GM20000 (cell line): ENCODE measurements around the gene KRTAP9-8.
"Not testable (repeated sequence)": the region's sequence is repeated elsewhere in the genome, so short reads cannot be mapped to it uniquely, and the experiment has no call there.

Source experiments
- DNase-seq: peaks from one replicate; pipeline ENCODE4 v3.0.0; 2012; ENCODE audit warnings: low spot score
- TF ChIP-seq, protein P1 (sequence below): IDR thresholded peaks from 2 replicates; pipeline ENCODE4 v1.5.1; 2012; ENCODE audit warnings: mild to moderate bottlenecking, control low read depth; ENCODE audit errors: extremely low read depth, missing control alignments

KRTAP9-8 gene

DNA sequence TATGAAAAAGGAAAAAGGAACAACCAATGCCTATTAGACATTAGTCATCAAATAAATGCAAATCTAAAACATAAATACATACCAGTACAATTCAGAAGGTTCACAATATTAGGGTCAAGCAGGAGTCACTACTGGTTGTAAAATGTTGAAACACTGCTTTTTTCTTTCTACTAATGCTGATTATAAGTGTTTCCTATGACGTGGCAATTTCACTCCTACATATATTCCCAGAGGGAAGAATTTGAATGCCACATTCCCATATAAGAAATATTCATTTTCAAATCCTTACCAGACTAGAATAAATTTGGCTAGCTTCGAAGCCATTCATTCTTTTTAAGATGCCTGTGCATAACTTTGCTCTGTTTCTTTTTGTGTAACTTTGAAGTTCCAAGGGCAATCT is 14.0 kb upstream of the KRTAP9-8 start:
- TF ChIP-seq, protein P1, sequence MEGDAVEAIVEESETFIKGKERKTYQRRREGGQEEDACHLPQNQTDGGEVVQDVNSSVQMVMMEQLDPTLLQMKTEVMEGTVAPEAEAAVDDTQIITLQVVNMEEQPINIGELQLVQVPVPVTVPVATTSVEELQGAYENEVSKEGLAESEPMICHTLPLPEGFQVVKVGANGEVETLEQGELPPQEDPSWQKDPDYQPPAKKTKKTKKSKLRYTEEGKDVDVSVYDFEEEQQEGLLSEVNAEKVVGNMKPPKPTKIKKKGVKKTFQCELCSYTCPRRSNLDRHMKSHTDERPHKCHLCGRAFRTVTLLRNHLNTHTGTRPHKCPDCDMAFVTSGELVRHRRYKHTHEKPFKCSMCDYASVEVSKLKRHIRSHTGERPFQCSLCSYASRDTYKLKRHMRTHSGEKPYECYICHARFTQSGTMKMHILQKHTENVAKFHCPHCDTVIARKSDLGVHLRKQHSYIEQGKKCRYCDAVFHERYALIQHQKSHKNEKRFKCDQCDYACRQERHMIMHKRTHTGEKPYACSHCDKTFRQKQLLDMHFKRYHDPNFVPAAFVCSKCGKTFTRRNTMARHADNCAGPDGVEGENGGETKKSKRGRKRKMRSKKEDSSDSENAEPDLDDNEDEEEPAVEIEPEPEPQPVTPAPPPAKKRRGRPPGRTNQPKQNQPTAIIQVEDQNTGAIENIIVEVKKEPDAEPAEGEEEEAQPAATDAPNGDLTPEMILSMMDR: no peak
- DNase-seq: no peak

DNA sequence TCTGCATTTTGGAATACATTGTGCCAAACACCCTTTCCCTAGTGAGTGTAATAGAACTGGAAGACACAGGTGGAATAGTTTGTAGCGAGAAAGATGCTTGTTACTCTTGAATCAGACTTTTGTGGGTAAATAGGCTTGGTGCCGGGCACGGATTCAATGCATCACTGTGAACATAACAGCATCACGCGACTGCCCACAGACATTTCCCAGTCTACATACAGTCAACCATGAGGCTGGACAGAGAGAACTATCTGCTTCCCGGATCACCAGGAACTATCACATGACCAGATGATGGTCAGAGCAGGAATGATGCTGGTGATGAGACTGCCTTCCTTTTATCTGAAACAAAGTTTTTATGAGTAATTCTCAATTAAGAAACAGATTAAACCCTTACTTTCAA is 11.7 kb upstream of the KRTAP9-8 start:
- TF ChIP-seq, protein P1: no peak
- no peak for DNase-seq

DNA sequence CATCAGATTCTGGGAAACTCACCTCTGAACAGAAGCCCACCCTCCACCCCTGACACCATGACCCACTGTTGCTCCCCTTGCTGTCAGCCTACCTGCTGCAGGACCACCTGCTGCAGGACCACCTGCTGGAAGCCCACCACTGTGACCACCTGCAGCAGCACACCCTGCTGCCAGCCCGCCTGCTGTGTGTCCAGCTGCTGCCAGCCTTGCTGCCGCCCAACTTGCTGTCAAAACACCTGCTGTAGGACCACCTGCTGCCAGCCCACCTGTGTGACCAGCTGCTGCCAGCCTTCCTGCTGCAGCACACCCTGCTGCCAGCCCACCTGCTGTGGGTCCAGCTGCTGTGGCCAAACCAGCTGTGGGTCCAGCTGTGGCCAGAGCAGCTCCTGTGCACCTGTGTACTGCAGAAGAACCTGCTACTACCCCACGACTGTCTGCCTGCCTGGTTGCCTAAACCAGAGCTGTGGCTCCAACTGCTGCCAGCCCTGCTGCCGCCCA is 11.2 kb upstream of the KRTAP9-8 start, which contains the start of gene KRTAP9-2:
KRTAP9-2 (plus strand) TSS at position 51 of the 498 bp plus-strand sequence; CDS start at position 58, 7 bp downstream.
- DNase-seq: not testable (repeated sequence)

DNA sequence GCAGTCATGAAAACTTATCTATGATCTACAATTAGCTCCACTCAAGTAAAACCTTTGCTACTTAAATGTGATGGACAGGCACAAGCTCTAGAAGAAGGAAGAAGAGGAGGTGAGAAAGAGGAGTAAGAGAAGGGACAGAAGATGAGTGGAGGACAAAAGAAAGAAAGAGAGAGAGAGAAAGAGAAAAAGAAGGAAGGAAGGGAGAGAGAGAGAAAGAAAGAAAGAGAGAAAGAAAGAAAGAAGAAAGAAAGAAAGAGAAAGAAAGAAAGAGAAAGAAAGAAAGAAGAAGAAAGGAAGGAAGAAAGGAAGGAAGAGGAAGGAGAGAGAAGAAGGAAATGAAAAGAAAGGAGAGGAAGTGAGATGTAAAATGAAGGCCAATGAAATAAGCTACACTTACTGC is 7.7 kb upstream of the KRTAP9-8 start:
- no peak for DNase-seq
- TF ChIP-seq, protein P1: no peak

DNA sequence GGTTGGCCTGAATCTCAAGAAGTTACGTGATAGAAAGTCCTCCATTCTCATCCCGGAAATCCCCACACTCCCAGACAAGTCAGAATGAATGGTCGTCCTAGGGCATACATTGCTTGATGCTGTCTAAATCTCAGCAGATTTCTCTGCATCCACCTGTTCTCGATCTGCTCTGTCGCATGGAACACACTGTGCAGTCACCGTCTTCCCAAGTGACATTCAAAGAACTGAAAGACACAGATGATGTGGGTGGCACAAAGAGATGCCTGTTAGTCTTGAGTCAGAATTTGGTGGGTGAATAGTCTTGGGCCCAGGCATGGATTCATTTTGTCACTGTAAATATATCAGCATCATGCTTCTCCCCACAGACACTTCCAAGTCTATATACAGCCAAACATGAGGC is 6.1 kb upstream of the KRTAP9-8 start:
- TF ChIP-seq, protein P1: no peak
- no peak for DNase-seq

DNA sequence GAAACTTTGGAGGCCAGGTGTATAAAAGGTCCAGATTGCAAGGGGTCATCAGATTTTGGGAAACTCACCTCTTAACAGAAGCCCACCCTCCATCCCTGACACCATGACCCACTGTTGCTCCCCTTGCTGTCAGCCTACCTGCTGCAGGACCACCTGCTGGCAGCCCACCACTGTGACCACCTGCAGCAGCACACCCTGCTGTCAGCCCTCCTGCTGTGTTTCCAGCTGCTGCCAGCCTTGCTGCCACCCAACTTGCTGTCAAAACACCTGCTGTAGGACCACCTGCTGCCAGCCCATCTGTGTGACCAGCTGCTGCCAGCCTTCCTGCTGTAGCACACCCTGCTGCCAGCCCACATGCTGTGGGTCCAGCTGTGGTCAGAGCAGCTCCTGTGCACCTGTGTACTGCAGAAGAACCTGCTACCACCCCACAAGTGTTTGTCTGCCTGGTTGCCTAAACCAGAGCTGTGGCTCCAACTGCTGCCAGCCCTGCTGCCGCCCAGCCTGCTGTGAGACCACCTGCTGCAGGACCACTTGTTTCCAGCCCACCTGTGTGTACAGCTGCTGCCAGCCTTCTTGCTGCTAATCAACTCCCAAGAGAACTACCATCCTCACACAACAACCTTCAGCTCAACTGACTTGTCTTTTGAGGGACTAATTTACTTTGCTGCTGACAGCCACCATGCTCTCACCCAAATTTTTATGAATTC is 5.2 kb upstream of the KRTAP9-8 start, which contains the start of gene KRTAP9-3:
KRTAP9-3 (plus strand) TSS at position 51 of the 707 bp plus-strand sequence; CDS start at position 104, 53 bp downstream.
- not testable (repeated sequence) for DNase-seq

DNA sequence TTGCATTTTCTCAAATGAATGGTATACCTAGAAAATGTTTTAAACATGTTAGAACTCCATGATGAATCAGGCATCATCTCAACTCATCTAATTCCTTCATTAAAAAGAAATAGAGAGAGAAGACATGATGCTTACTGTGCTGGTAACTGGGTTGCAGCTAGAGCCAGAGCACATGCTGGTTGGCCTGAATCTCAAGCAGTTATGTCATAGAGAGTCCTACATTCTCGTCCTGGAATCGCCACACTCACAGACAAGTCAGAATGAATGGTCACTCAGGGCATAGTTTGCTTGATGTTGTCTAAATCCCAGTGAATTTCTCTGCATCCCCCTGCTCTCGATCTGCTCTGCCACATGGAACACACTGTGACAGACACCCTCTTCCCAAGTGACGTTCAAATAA is 683 bp upstream of the KRTAP9-8 start:
- DNase-seq: not testable (repeated sequence)

DNA sequence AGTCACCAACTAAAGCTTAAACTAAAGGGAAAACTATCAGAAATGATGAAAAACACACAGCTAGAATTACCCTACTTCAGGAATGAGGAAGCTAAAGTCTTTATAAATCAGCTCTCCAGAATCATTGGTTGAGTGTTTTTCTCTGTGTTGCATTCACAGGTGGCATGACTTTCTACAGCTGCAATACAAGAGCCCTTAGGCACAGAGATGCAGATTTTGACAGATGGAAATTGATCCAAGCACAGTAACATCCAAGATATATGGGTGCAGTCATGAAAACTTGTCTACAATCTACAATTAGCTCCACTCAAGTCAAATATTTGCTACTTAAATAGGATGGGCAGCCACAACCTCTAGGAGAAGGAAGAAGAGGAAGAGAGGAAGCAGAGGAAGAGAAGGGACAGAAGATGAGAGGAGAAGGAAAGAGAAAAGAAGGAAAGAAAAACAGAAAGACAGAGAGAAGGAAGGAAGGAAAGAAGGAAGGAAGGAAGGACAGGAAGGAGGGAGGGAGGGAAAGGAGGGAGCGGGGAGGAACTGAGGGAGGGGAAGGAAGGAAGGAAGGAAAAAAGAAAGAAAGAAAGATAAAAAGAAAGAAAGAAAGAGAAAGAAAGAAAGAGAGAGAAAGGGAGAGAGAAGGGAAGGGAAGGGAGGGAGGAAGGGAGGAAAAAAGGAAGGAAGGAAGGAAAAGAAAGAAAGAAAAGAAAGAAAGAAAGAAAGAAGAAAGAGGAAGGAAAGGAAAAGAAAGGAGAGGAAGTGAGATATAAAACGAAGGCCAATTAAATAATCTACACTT is 9.4 kb downstream of the KRTAP9-8 start:
- not testable (repeated sequence) for DNase-seq

DNA sequence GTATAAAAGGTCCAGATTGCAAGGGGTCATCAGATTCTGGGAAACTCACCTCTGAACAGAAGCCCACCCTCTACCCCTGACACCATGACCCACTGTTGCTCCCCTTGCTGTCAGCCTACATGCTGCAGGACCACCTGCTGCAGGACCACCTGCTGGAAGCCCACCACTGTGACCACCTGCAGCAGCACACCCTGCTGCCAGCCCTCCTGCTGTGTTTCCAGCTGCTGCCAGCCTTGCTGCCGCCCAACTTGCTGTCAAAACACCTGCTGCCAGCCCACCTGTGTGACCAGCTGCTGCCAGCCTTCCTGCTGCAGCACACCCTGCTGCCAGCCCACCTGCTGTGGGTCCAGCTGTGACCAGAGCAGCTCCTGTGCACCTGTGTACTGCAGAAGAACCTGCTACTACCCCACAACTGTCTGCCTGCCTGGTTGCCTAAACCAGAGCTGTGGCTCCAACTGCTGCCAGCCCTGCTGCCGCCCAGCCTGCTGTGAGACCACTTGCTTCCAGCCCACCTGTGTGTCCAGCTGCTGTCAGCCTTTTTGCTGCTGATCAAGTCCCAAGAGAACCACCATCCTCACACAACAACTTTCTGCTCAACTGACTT is 11.9 kb downstream of the KRTAP9-8 start, which contains the start of gene KRTAP9-4:
KRTAP9-4 (plus strand) TSS at position 51 of the 604 bp plus-strand sequence; CDS start at position 85, 34 bp downstream.
- DNase-seq: not testable (repeated sequence)

DNA sequence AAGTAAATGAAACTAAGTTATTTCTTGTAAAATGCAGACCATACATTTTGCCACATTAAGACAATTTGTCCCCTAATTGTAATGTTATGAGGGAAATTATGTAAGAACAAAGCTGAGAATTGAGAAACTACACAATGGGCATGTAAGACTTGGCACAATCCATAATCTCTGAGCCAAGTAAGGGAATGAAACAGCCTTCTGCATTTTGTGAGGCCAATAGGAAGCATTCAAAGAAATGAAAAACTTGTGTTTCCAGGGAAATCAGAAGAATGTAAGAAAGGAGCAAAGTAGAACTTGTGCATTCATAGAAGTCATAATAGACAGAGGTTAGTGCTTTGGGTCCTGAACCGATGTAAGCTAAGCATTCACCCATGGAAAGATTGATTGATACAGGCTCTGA is 13.5 kb downstream of the KRTAP9-8 start:
- DNase-seq: no peak
- TF ChIP-seq, protein P1: no peak
